Stomach smooth muscle (tissue), 2 donors: Measurements from ENCODE around the gene STAM2.
"Not testable (repeated sequence)": the region's sequence is repeated elsewhere in the genome, so short reads cannot be mapped to it uniquely, and the experiment has no call there.

ENCODE experiments used
- H3K27ac ChIP-seq: one replicate; pipeline ENCODE4 v1.7.0; 2013; ENCODE audit warnings: mild to moderate bottlenecking, low read length, inconsistent platforms
- H3K27me3 ChIP-seq, 2 donors: one replicate each; pipeline ENCODE4 v1.7.0; 2013; ENCODE audit warnings: low read length in 2 of 2; ENCODE audit not compliant: insufficient read depth in 2 of 2, control insufficient read depth in 1 of 2
- H3K36me3 ChIP-seq, 2 donors: one replicate each; pipeline ENCODE4 v1.7.0; 2013; ENCODE audit warnings: low read length in 2 of 2; ENCODE audit not compliant: control insufficient read depth in 2 of 2, insufficient read depth in 2 of 2
- H3K4me1 ChIP-seq: one replicate; pipeline ENCODE4 v1.7.0; 2013; ENCODE audit warnings: low read length; ENCODE audit not compliant: control insufficient read depth, insufficient read depth
- H3K4me3 ChIP-seq, 2 donors: one replicate each; pipeline ENCODE4 v1.7.0; 2013; ENCODE audit warnings: low read length in 2 of 2
- H3K9ac ChIP-seq, 2 donors: one replicate each; pipeline ENCODE4 v1.7.0; 2013; ENCODE audit warnings: low read length in 2 of 2, mild to moderate bottlenecking in 1 of 2
- H3K9me3 ChIP-seq, 2 donors: one replicate each; pipeline ENCODE4 v1.7.0; 2013; ENCODE audit warnings: low read length in 2 of 2; ENCODE audit not compliant: control insufficient read depth in 2 of 2
- donor health status: healthy.
- donor health status: Pancreatic carcinoma.

The STAM2 gene

GRCh38 chr2:152114366-152114765, 61.2 kb downstream of the STAM2 start:
- H3K4me3 ChIP-seq = no peak overlapping the region
- H3K27me3 ChIP-seq = no peaks in the 10 kb centered on the region
- no peaks in the 10 kb centered on the region for H3K4me1 ChIP-seq
- H3K27ac ChIP-seq = no peak overlapping the region
- H3K36me3 ChIP-seq = no peaks in the 10 kb centered on the region
- H3K9me3 ChIP-seq = no peaks in the 10 kb centered on the region
- no peak overlapping the region for H3K9ac ChIP-seq

GRCh38 chr2:152107140-152107539, 68.4 kb downstream of the STAM2 start:
- not testable (repeated sequence) for H3K4me3 ChIP-seq, H3K36me3 ChIP-seq, H3K4me1 ChIP-seq, H3K9ac ChIP-seq, H3K27me3 ChIP-seq, H3K9me3 ChIP-seq, H3K27ac ChIP-seq

- no peak overlapping the region for H3K27ac ChIP-seq
- H3K4me3 ChIP-seq = no peak overlapping the region
- peaks cover 1 to 2% of the 10 kb centered on the region in 2 donors for H3K27me3 ChIP-seq
- no peaks in the 10 kb centered on the region for H3K4me1 ChIP-seq
- H3K9me3 ChIP-seq = no peaks in the 10 kb centered on the region
- H3K36me3 ChIP-seq = no peaks in the 10 kb centered on the region
- H3K9ac ChIP-seq = no peak overlapping the region
Measured at GRCh38 chr2:152106464-152106863, 69.1 kb downstream of the STAM2 start.

GRCh38 chr2:152103271-152103670, 72.3 kb downstream of the STAM2 start:
- no peak overlapping the region for H3K9ac ChIP-seq
- H3K4me1 ChIP-seq = peaks cover 11% of the 10 kb centered on the region
- H3K36me3 ChIP-seq = no peaks in the 10 kb centered on the region
- H3K27me3 ChIP-seq = peaks cover 13 to 15% of the 10 kb centered on the region in 2 donors
- no peaks in the 10 kb centered on the region for H3K9me3 ChIP-seq
- H3K27ac ChIP-seq = no peak overlapping the region
- no peak overlapping the region for H3K4me3 ChIP-seq

GRCh38 chr2:152100961-152101360, 74.6 kb downstream of the STAM2 start:
- Histone ChIP-seq H3K4me3 (no peak overlapping the region), H3K9ac (no peak overlapping the region), H3K27me3 (peaks cover 13 to 15% of the 10 kb centered on the region in 2 donors), H3K27ac (no peak overlapping the region), H3K9me3 (no peaks in the 10 kb centered on the region), H3K4me1 (peaks cover 21% of the 10 kb centered on the region), H3K36me3 (no peaks in the 10 kb centered on the region)

- H3K4me1 ChIP-seq = peaks cover 21% of the 10 kb centered on the region
- no peak overlapping the region for H3K27ac ChIP-seq
- H3K36me3 ChIP-seq = no peaks in the 10 kb centered on the region
- peaks cover 13 to 15% of the 10 kb centered on the region in 2 donors for H3K27me3 ChIP-seq
- H3K9me3 ChIP-seq = no peaks in the 10 kb centered on the region
- peak overlapping the region; percentile 75 to 78 for H3K4me3 ChIP-seq
- H3K9ac ChIP-seq = peak overlapping the region in 1 of 2 donors; percentile 46
Measured at GRCh38 chr2:152099367-152100050, 76.1 kb downstream of the STAM2 start.

GRCh38 chr2:152098496-152099366, 76.8 kb downstream of the STAM2 start, which contains the start of gene CACNB4:
CACNB4 (minus strand) TSS chr2:152099044.
- Histone ChIP-seq H3K9me3 (no peaks in the 10 kb centered on the region), H3K4me1 (peaks cover 21% of the 10 kb centered on the region), H3K9ac (peak within 1 kb of the TSS; percentile 52 to 64), H3K36me3 (no peaks in the 10 kb centered on the region), H3K27ac (peak within 1 kb of the TSS; percentile 24), H3K27me3 (peaks cover 13 to 15% of the 10 kb centered on the region in 2 donors), H3K4me3 (peak within 1 kb of the TSS; percentile 75 to 78)

- H3K27me3 ChIP-seq = peaks cover 13 to 15% of the 10 kb centered on the region in 2 donors
- no peaks in the 10 kb centered on the region for H3K9me3 ChIP-seq
- H3K27ac ChIP-seq = peak overlapping the region; percentile 24
- peaks cover 21% of the 10 kb centered on the region for H3K4me1 ChIP-seq
- peak overlapping the region; percentile 73 to 78 for H3K4me3 ChIP-seq
- H3K9ac ChIP-seq = peak overlapping the region; percentile 52 to 64
- no peaks in the 10 kb centered on the region for H3K36me3 ChIP-seq
Measured at GRCh38 chr2:152097801-152098495, 77.6 kb downstream of the STAM2 start.

GRCh38 chr2:152097290-152097800, 78.2 kb downstream of the STAM2 start:
- no peak overlapping the region for H3K27ac ChIP-seq
- H3K4me3 ChIP-seq = peak overlapping the region; percentile 73 to 78
- H3K9me3 ChIP-seq = no peaks in the 10 kb centered on the region
- peak overlapping the region; percentile 52 to 64 for H3K9ac ChIP-seq
- no peaks in the 10 kb centered on the region for H3K36me3 ChIP-seq
- H3K4me1 ChIP-seq = peaks cover 21% of the 10 kb centered on the region
- peaks cover 13 to 15% of the 10 kb centered on the region in 2 donors for H3K27me3 ChIP-seq

- no peak overlapping the region for H3K27ac ChIP-seq
- no peaks in the 10 kb centered on the region for H3K36me3 ChIP-seq
- H3K9ac ChIP-seq = no peak overlapping the region
- peaks cover 4 to 8% of the 10 kb centered on the region in 2 donors for H3K27me3 ChIP-seq
- H3K4me3 ChIP-seq = no peak overlapping the region
- H3K9me3 ChIP-seq = no peaks in the 10 kb centered on the region
- peaks cover 21% of the 10 kb centered on the region for H3K4me1 ChIP-seq
Measured at GRCh38 chr2:152095146-152095545, 80.4 kb downstream of the STAM2 start.
